ENCODE data around the gene UBL3.

GRCh38 chr13:29716493-29716892 is 133.9 kb downstream of the UBL3 start:
- TF ChIP-seq EZH2 (IDR thresholded peaks at IDR 0.05; ENCODE audit: low read depth): no peak
- no peak for TF ChIP-seq CTCF (conservative IDR thresholded peaks at IDR 0.05)

Data from PC-9 (cell line).